DOHH2 (cell line): ENCODE measurements around the gene RBM6.

Experiments
- EZH2phosphoT487 ChIP-seq: fragments of 200-600 bp; sonication (generic); IDR thresholded peaks from 2 replicates; pipeline ENCODE4 v1.6.1; 2017; ENCODE audit warnings: borderline replicate concordance, mild to moderate bottlenecking, antibody characterized with exemption, low read length, moderate library complexity, mixed read lengths
- TF ChIP-seq, protein P1 (sequence below): fragments of 200-600 bp; sonication (generic); IDR thresholded peaks from one replicate; pipeline ENCODE4 v1.5.1; 2014; ENCODE audit warnings: antibody characterized with exemption, mild to moderate bottlenecking, low read depth, low read length; ENCODE audit not compliant: poor library complexity, severe bottlenecking

GRCh38 chr3:50095352-50095998, 155.5 kb downstream of the RBM6 start:
- TF ChIP-seq, protein P1, sequence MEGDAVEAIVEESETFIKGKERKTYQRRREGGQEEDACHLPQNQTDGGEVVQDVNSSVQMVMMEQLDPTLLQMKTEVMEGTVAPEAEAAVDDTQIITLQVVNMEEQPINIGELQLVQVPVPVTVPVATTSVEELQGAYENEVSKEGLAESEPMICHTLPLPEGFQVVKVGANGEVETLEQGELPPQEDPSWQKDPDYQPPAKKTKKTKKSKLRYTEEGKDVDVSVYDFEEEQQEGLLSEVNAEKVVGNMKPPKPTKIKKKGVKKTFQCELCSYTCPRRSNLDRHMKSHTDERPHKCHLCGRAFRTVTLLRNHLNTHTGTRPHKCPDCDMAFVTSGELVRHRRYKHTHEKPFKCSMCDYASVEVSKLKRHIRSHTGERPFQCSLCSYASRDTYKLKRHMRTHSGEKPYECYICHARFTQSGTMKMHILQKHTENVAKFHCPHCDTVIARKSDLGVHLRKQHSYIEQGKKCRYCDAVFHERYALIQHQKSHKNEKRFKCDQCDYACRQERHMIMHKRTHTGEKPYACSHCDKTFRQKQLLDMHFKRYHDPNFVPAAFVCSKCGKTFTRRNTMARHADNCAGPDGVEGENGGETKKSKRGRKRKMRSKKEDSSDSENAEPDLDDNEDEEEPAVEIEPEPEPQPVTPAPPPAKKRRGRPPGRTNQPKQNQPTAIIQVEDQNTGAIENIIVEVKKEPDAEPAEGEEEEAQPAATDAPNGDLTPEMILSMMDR = no peak
- TF ChIP-seq EZH2phosphoT487 = no peak
